Panc1 (cell line): Measurements from ENCODE around the gene RERGL.

Experiments used
- CTCF ChIP-seq: fragments of 450-650 bp; IDR thresholded peaks from 2 replicates; pipeline ENCODE4 v1.5.1; 2017; ENCODE audit warnings: mild to moderate bottlenecking
- POLR2AphosphoS5 ChIP-seq: IDR thresholded peaks from 2 replicates; pipeline ENCODE4 v1.6.1; 2012; ENCODE audit warnings: mild to moderate bottlenecking, low read depth, low read length, moderate library complexity
- REST ChIP-seq, 2 experiments: IDR thresholded peaks; 2 replicates each; pipeline ENCODE4 v1.6.1; 2011 to 2012; ENCODE audit warnings: low read depth in 2 of 2, control low read depth in 1 of 2, low read length in 1 of 2, mild to moderate bottlenecking in 1 of 2, moderate library complexity in 1 of 2; ENCODE audit not compliant: insufficient read depth in 1 of 2
- SIN3A ChIP-seq: IDR thresholded peaks from 2 replicates; pipeline ENCODE4 v1.6.1; 2012; ENCODE audit warnings: low read depth, mild to moderate bottlenecking, low read length, moderate library complexity, borderline replicate concordance; ENCODE audit not compliant: insufficient read depth
- TCF7L2 ChIP-seq: IDR thresholded peaks from 2 replicates; pipeline ENCODE4 v1.6.1; 2011; ENCODE audit warnings: mild to moderate bottlenecking, low read depth, low read length, inconsistent platforms

GRCh38 chr12:18068355-18068754 lies 21.6 kb downstream of the RERGL start:
- no peak for TF ChIP-seq SIN3A
- no peak for TF ChIP-seq CTCF
- no peak for TF ChIP-seq POLR2AphosphoS5
- TF ChIP-seq TCF7L2 = no peak
- TF ChIP-seq REST (IDR thresholded peaks at IDR 0.05; ENCODE audit: insufficient read depth in 1 of 2, low read depth in 2 of 2, low read length in 1 of 2) = no peak
